IPS-NIHi7 (cell line): ENCODE results near the gene STK35.
A peak's percentile ranks its signal among the peaks of the same experiment; 100 is the strongest.

Experiments used
- DNase-seq: peaks from one replicate; pipeline ENCODE4 v3.0.0; 2012; ENCODE audit warnings: mixed read lengths; ENCODE audit errors: extremely low spot score

STK35 gene

DNA sequence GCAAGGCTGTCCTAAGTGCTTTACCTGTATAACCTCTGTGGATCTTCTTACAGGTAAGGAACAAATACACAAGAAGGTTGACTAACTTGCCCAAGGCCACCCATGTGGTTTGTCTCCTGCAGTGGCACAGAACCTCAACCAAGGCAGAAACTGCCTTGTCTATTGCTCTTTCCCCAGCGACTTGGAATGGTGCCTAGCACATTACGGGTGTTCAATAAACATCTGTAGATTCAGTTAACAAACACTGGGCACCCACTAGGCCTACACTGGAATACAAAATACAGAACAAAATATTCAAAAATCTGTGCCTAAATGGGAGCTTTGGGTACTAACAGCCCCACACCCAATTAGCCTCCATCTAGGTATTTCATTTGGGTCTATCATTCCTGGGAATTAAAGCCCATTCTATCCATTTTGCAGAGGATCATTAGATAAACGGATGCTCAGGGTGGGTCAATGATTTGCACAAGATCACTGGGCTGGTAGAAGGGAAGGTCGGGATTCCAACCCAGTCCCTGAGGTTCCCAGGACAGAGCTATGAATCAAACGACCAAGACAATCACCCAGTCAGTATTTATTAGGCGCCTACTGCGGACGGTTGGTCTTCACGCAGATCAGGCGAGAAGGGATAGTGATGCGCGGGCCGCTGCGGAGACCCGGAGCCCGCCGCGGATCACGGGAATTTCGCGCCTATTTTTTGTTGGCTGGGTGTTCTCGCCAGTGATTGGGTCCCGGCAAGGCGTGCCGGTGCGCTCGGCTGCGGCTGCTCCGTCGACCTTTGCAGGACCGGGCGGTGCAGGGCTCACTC is at the start of gene STK35:
Gene STK35, plus strand, starts transcription at position 771 of the 808 bp plus-strand sequence. CDS start 55 bp downstream, outside the sequence.
- peak; percentile 80 for DNase-seq

DNA sequence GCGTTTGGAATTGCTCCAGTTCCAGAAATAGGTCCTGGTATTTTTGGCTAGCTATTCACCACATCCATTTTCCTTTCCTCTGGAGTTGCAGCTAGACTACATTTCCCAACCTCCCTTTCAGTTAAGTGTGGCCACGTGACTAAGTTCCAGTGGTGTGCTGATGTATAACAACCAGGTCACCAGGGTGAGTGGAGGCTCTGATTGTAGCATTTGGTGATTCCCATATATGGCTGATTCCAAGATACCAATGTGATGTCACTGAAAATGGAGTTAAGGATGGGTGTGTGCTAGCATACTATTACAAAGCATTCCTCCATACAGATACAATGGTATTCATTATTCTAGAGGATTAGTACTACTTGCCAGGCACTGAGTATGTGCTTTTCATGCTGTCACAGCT is 49.7 kb upstream of the STK35 start:
- no peak for DNase-seq

DNA sequence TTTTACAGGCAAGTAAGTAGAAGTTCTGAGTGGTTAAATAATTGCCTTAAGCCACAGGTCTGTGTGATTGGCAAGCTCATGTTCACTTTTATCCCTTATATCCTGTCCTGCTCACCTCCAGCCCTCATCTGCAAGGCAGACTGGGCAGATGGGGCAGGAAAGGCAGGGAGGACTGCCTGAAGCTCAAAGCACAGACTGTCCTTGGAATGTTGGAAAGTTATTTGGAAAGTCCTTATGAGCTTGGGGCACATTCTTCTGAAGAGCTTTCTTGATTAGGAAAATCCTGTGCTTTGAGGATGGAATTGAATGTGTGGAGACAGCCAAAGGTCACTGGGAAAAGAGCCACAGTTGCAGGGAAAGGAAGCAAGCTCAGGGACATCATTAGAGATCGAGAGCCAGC is 48.9 kb upstream of the STK35 start:
- DNase-seq = no peak

DNA sequence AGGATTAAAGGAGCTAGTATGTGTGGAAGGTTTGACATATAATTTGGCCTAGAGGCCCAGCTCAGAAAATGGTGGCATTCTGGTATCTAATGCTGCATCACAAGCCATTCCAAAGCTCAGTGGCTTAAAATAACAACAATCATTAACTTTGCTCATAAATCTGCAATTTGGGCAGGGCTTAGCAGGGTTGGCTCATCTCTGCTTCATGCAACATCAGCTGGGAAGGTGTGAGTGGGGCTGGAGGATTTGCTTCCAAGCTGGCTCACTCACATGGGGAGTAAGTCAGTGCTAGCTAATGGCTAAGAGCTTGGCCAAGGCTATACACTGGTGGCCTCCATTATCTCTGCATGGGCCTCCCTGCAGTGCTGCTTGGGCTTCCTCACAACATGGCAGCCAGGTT is 48.0 kb upstream of the STK35 start:
- no peak for DNase-seq

DNA sequence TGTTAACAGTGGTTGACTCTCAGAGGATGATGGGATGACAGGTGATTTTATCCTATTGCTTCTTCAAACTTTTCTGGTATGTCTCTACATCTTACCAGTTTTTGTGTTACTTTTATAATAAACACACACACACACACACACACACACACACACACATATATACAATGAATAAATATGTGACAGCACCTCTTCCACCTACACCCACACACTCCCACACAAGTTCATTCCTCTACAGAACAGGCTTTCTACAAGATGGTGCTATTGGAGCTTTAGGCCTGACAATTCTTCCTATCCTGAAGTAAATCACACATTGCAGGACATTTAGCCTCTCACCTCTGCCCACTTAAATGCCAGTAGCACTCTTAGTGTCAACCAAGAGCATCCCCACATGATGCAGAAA is 46.7 kb upstream of the STK35 start:
- DNase-seq = no peak

DNA sequence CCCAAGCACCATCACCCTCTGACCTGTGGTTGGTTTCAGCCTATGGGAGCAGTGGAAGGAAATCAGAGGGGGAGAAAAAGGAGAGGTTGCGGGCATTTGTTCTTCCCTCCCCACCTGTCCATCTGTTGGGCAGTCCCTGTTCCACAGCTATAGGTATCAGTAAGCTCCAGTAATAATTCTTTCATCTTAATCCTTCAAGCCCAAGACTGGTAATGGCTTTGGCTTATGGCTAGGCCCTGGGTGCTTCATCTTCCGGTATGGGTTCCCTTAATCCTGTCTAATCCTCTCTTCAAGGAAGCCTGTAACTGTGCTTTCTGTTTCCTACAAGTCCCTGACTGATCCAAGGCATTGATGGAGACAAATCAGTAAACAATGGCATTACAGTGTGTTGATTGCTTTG is 42.2 kb upstream of the STK35 start:
- no peak for DNase-seq

DNA sequence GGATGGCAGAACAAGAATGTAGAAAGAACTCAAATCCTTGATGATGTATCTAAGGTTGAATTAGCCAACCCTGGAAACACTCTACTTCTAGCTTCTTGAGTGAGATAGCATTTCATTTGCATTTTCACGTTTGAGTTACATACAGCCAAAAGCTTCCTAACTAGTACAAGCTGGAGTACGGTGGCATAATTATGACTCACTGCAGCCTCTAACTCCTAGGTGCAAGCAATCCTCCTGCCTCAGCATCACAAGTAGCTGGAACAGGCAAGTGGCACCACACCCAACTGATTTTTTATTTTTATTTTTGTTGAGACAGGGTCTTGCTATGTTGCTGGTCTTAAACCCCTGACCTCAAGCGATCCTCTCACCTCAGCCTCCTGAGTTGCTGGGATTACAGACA is 36.5 kb upstream of the STK35 start:
- no peak for DNase-seq

DNA sequence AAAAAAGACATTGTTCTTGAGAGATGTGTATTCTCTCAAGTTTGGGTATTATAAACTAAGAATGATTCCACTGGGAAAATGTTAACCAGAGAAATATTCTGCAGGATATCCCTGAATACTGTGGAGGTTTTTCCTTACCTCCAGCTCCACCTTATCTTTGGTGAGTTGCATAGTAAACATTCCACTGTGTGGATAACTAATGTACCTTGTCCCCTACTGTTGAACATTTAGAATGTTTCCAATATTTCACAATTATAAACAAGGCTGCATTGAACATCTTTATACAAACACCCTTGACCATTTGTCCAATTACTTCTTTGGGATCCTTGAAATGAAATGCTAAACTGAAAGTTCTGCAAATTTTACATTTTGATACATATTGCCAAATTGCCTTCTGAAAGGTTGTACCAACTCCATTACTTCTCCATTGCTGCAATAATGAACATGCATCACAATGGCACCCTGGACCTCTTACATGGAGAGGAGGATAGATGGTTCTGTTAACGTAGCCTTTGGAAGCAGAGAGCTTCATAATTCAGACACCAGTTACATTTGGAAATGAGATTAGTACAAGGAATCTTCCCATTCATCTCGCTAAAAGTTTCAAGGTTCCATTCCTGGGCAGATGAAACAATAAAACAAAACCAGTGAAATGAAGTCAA is 35.0 kb upstream of the STK35 start:
- DNase-seq = no peak

DNA sequence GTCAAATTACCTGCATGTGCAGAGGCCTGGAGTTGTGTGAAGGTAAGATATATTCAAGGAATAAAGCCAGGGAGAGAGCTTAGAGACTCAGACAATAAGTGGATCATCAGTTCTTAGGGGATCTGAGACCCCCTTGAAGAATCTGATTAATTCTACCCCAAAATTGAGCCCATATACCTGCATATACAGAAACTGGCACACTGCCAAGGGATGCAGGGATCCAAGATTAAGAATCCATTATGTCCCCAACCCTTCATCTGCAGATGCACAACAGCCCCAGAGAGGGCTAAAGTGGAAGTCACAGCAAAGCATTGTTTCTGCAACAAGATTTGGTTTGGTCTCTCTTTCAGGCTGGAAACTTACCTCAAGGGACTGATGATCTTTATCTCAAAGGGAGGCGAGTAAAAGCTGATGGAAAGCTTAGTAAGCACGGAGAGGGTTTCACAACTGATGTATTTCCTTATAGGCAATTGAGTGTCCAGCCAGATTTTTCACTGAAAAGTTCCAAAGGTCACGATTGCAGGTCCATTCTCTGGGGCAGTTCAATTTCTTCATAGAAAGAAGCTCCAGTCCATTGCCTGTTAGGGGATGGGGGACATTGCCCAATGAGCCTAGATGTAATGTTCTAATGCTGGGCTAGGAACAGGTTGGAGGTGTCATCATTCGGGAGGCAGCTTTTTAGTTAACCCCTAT is 20.9 kb upstream of the STK35 start:
- no peak for DNase-seq

DNA sequence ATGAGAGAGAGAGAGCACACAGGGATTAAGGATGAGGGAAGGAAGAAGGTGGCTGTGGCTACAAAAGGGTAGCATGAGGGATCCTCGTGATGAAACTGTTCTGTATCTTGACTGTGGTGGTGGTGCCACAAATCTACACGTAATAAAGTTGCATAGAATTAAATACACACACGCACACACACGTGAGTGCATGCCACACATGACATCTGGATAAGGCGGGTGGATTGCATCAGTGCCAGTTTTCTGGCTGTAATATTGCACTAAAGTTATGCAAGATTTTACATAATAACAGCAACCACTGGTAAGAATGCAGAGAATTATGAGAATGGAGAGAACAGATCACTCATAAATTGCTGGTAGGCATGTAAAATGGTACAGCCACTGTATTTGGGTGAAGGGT is 16.9 kb upstream of the STK35 start:
- DNase-seq = no peak

DNA sequence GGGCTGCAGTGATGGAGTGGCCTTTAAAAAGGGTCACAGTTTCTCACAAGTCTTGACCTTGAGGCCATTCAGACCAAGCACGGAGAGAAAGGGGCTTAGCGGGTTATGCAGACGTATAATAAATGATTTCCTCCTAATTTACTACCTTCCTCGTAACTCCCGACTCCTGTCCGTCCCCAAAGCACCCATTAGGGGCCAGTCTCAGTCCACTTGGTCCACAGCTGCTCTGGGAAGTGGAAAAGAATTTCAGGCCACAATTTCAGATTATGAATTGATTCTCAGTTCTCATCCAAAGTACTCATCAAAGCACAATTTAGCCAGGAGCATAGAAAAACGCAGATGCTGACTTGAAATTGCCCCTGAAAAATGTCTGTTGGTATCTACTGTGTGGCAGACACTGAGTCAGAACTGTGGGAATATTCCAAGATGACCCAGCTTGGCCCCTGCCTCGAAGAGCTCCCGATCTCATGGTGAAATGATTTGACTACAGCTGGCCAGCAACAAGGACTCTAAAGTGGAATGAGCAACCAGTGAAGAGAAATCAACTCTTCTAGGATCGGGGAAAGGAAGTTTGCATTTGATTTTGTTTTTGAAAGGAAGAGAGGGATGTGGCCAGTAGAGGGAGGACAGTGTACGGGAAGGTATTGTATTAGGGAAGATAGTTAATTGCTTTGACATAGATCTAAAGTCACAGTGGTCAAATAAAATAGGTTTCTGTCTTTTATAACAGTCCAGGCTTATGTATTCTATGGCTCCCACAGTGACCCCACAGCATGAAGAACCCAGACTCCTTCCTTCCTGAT is 15.2 kb upstream of the STK35 start:
- DNase-seq = no peak

DNA sequence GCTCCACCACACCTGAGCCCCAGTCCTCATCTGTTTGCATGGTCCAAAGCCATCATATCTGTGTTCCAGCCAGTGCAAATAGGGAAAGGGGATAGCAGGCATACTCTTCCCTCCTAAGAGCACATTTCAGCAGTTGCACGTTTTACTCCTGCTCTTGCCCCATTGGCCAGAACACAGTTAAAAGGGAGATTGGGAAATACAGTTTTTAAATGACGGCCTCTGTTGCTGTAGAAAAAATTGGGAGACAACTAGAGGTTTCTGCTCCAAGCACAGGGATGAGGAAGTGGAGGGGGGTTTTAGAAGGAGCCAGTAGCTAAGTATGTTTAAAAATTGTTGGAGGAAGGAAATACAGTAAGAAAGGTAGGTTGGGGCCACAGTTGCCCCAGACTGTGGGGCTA is 14.6 kb upstream of the STK35 start:
- no peak for DNase-seq

DNA sequence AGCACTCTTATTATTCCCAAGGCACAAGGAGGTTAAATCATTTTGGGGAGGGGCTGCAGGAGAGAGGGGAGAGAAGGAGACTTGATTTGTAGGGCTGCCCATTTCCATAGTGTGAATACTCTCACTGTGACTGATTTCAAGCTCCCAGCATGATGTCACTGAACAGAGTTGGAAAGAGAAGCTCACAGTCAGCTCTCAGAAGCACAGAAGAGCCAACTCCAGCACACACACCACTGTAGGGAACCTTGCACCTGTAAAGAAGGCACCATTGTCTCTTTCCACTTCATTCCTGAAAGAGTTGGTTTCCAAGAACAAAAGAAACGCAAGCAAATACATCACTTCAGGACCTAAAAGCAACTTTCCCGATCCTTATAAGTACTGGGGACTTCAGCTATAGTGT is 12.7 kb upstream of the STK35 start:
- DNase-seq = no peak

DNA sequence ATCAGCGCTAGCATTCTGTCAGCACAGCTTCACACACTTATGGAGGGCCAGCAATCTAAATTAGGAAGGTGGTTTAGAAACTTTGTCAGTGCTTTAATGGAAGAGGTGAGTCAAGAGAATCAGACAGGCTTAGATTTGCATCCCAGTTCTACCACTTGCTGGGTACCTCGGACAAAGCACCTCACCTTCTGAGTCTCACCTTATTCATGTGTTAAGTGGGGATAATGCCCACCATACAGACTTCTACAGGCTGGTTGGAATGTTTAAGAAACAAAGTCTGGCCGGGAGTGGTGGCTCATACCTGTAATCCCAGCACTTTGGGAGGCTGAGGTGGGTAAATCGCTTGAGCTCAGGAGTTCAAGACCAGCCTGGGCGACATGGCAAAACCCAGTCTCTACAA is 12.2 kb upstream of the STK35 start:
- DNase-seq = peak; percentile 25

DNA sequence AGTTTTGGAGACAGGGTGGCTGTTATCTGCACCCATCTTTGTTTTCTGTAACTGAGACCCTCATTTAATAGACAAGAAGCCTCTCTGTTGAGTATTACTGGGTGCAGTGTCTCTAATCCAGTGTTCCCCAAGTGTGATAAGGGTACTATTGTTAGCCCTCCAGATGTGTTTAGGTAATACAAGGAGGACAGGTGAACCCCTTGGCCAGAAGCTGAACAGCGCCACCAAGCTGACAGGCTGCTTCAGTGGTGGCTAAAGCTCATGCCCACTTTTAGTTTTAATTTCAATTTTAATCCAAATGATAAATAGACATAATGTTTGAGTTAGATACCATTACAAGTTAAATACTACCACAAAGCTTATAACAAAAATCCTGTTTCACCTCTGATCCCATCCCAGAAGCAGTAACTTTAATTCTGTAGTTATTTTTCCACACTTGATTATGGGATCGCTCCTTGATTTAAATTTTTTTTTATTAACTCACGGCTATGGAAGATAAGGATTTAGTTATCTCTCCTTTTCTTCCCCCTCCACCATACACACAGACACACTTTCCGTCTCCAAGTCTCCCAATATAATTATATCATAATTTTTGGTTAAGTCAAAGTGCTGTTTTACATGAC is 8.4 kb upstream of the STK35 start:
- DNase-seq = peak; percentile 75

DNA sequence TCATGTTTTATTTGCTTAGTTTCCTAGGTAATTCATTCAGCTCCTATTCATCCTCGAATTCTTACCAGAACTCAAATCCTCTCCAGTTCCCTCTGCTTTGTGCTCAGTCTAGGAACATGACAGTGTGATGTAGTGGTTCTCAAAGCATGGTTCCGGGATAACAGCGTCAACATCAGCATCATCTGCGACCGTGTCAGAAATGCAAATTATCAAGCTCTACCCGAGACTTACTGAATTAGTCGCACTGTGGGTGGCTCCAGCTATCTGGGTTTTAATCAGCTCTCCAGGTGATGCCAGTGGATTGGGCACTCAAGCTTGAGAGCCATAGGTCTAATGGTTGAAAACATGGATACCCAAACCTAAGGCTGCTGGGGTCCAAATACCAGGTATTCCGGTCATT is 7.7 kb upstream of the STK35 start:
- no peak for DNase-seq

DNA sequence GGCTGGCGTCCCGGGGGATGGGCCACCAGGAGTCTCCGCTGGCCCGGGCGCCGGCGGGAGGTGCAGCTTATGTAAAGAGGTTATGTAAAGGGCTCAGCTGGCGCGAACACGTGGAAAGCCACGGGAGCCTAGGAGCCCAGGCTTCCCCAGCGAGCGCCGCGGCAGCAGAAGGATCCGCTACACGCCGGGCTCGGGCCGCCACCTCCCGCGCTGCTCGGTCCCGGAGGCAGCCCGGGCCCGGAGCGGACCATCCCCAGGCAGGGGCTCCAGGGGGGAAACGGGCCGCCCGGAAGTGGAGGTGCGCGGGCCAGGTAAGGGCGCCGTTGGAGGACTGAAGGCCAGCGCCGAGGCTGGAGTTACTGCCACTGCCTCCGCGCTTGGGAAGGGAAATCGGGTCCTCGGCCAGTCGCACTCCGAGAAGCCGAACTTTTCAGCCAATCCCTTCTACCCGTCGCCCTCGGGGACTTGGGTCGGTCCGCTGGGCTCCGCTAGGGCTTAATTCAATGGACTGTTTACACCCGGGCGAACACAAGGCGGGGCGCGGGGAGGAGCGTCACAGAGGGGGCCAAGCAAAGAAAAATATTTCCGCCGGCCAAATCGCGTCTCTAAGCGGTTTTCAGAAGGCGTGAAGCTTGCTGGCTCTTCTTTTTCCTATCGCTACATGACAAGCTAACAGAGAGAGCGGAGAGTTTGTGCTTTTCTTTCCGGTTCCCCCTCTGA is 398 bp downstream of the STK35 start:
- peak; percentile 91 for DNase-seq

DNA sequence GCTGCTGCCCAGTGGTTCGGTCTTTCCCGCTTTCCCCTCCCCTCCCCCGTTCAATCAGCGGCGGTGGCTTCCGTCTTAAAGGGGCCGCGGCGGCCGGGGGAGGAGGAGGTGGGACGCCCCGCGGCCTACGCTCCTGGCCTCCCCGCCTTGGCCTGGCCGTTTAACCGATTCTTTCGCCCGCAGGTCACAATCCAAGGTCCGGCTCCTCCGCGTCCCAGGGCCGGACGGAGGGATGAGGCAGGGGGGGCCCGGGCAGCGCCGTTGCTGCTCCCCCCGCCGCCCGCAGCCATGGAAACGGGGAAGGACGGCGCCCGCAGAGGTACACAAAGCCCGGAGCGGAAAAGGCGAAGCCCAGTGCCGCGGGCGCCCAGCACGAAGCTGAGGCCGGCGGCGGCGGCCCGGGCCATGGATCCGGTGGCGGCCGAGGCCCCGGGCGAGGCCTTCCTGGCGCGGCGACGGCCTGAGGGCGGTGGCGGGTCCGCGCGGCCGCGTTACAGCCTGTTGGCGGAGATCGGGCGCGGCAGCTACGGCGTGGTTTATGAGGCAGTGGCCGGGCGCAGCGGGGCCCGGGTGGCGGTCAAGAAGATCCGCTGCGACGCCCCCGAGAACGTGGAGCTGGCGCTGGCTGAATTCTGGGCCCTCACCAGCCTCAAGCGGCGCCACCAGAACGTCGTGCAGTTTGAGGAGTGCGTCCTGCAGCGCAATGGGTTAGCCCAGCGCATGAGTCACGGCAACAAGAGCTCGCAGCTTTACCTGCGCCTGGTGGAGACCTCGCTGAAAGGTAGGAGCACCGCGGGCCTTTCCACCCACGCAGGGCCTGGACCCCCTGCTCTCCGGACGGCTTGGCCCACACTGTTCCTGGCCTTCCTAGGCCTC is 1.2 kb downstream of the STK35 start:
- peak; percentile 92 for DNase-seq

DNA sequence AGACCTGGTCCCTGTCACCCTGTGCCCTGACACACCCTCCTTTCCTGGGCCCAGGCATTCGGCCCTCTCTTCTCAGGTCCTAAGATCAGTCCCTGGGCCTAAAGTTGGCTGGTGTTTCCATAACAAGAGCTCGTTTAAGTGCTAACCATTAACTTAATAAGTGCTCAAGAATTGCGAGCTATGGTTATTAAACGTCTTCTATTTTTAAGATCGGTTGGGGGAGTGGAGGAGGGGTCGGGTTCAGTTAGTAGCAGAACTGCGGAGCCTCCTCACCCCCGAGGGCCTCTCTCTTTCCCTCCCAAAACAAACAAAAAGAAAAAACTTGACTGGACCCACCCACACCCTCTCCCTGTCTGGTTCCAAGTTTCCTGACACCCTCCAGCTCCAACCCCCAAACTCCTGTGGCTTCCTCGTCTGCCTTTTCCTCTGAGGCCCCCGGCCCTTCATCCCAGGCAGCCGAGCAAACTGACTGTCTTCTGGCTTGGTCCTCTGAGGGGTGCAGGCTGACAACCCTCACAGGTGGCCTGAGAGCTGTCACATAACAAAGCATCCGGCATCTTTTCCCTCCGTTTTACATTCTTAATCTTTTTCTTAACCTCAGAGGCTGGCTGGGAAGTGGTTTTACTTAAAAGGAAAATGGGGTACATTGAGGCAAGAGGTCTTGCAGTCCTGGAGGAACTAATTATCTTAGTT is 2.0 kb downstream of the STK35 start:
- no peak for DNase-seq
